Keratinocyte (primary cell): Measurements from ENCODE around the gene ABCG1.

Experiments
- CTCF ChIP-seq, 3 experiments: IDR thresholded peaks in 1 of 3; conservative IDR thresholded peaks in 1 of 3; optimal IDR thresholded peaks in 1 of 3; 2 replicates in 2 of 3; 3 replicates in 1 of 3; pipeline versions ENCODE3 to v1.5.1; 2011; ENCODE audit warnings: low read length in 3 of 3, mild to moderate bottlenecking in 3 of 3, moderate library complexity in 2 of 3, control low read depth in 1 of 3, inconsistent platforms in 1 of 3; ENCODE audit not compliant: insufficient read depth in 2 of 3; ENCODE audit errors: extremely low read depth in 1 of 3
- EZH2 ChIP-seq: IDR thresholded peaks from one replicate; pipeline ENCODE4 v1.6.1; 2012; ENCODE audit warnings: inconsistent platforms, mild to moderate bottlenecking, low read length, moderate library complexity

GRCh38 chr21:42279888-42280287 is 60.9 kb downstream of the ABCG1 start:
- TF ChIP-seq CTCF (optimal IDR thresholded peaks at IDR 0.05 in 1 of 3, IDR thresholded peaks at IDR 0.05 in 1 of 3, conservative IDR thresholded peaks at IDR 0.05 in 1 of 3; ENCODE audit: extremely low read depth in 1 of 3, insufficient read depth in 2 of 3, low read length in 3 of 3) (no peak), EZH2 (no peak)
